Peyer's patch (tissue), 4 donors: ENCODE measurements around the gene FN1. TPM values are rescaled to one million over a fixed set of nuclear protein-coding genes. Genes with fewer than 3 reads are reported as not detected.

Experiments used
- DNase-seq, 3 donors: peaks; one replicate each; pipeline ENCODE4 v3.0.0-alpha.2; 2017 to 2019
- H3K27ac ChIP-seq, 4 donors: fragments of 200-600 bp; sonication (generic); one replicate each; pipeline ENCODE4 v1.5.1; 2016 to 2019
- H3K27me3 ChIP-seq, 2 donors: fragments of 200-600 bp; sonication (generic); one replicate each; pipeline ENCODE4 v1.5.1; 2019
- H3K36me3 ChIP-seq, 3 donors: fragments of 200-600 bp; sonication (generic); one replicate each; pipeline ENCODE4 v1.5.1; 2016 to 2019
- H3K4me1 ChIP-seq, 4 donors: fragments of 200-600 bp; sonication (generic); one replicate each; pipeline ENCODE4 v1.5.1; 2016 to 2019
- H3K4me3 ChIP-seq, 4 donors: fragments of 200-600 bp; sonication (generic); 1 replicate in 3 of 4; 2 replicates in 1 of 4; pipeline ENCODE4 v1.5.1; 2016 to 2019; ENCODE audit warnings: mild to moderate bottlenecking in 1 of 4
- H3K9me3 ChIP-seq, 4 donors: fragments of 200-600 bp; sonication (generic); one replicate each; pipeline ENCODE4 v1.5.1; 2016 to 2019; ENCODE audit warnings: mild to moderate bottlenecking in 1 of 4
- POLR2A ChIP-seq, 2 donors: fragments of 450-650 bp; IDR thresholded peaks; one replicate each; pipeline ENCODE4 v1.5.1; 2017; ENCODE audit warnings: antibody characterized with exemption in 2 of 2, mild to moderate bottlenecking in 2 of 2, moderate library complexity in 2 of 2
- total RNA-seq, 4 donors: library from RNA; depleted of rRNA; stranded (reverse); fragments of >200 nt; gene quantifications; one replicate each; pipeline ENCODE4 v1.1.0, GENCODE V29; 2016
- TF ChIP-seq, protein P1 (sequence below), 6 experiments: fragments of 450-650 bp in 4 of 6; fragments of 200-600 bp in 2 of 6; sonication (generic) in 1 of 6; IDR thresholded peaks; one replicate each; pipeline ENCODE4 v1.5.1; 2017 to 2019; ENCODE audit warnings: antibody characterized with exemption in 6 of 6, mild to moderate bottlenecking in 3 of 6, moderate library complexity in 1 of 6

Gene FN1
- total RNA-seq, 4 donors from 2014 or later, result 28.0 to 152 (median 72.8) TPM

DNA sequence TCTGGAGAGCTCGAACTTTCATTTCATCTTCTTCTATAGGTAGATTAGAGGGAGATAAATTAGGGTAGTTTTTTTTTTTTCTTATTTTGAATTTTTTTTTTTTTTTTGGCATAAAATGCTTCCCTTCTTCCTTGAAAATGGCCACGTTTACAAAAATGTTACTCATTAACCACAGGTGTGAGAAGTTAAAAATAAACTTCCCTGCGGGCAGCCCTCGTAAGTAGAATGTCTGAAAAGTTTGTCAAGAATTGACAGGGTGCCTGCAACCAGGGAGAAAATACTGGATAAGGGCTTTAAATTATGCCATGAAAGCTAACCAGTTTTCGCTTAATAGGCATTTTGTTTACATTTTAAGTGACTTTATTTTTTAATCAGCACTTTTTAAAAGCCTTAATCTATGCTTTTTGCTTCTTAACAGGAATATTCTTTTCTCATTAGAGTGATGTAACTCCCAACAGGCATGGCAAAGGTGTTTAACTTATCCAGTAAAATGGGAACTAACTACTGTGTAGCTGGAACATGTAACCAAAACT, 4.2 kb upstream of the FN1 start:
- Histone ChIP-seq H3K36me3 (no peaks in the 10 kb centered on the region), H3K27me3 (peaks cover 0 to 8% of the 10 kb centered on the region in 2 donors), H3K4me3 (no peak overlapping the region), H3K4me1 (peaks cover 0 to 8% (median 3%) of the 10 kb centered on the region in 4 donors), H3K9me3 (no peaks in the 10 kb centered on the region), H3K27ac (no peak overlapping the region)
- DNase-seq, result no peak
- TF ChIP-seq, protein P1, sequence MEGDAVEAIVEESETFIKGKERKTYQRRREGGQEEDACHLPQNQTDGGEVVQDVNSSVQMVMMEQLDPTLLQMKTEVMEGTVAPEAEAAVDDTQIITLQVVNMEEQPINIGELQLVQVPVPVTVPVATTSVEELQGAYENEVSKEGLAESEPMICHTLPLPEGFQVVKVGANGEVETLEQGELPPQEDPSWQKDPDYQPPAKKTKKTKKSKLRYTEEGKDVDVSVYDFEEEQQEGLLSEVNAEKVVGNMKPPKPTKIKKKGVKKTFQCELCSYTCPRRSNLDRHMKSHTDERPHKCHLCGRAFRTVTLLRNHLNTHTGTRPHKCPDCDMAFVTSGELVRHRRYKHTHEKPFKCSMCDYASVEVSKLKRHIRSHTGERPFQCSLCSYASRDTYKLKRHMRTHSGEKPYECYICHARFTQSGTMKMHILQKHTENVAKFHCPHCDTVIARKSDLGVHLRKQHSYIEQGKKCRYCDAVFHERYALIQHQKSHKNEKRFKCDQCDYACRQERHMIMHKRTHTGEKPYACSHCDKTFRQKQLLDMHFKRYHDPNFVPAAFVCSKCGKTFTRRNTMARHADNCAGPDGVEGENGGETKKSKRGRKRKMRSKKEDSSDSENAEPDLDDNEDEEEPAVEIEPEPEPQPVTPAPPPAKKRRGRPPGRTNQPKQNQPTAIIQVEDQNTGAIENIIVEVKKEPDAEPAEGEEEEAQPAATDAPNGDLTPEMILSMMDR (IDR thresholded peaks at IDR 0.05), result no peak
- no peak for TF ChIP-seq POLR2A (IDR thresholded peaks at IDR 0.05)

DNA sequence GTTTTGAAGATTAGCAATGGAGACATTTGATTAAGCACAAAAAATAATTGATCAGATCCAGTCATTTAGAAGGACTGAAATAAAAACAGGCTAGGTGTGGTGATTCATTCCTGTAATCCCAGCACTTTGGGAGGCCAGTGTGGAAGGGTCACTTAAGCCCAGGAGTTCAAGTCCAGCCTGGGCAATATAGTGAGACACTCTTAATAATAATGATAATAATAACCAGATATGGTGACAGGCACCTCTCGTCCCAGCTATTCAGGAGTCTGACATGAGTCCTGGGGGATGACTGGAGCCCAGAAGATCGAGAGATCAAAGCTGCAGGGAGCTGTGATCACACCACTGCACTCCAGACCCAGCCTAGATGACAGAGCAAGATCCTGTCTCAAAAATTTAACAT, 3.5 kb upstream of the FN1 start:
- Histone ChIP-seq H3K27ac (no peak overlapping the region), H3K27me3 (peaks cover 0 to 11% of the 10 kb centered on the region in 2 donors), H3K36me3 (no peaks in the 10 kb centered on the region), H3K4me1 (peaks cover 0 to 8% (median 3%) of the 10 kb centered on the region in 4 donors), H3K4me3 (no peak overlapping the region), H3K9me3 (no peaks in the 10 kb centered on the region)
- TF ChIP-seq POLR2A (IDR thresholded peaks at IDR 0.05), result no peak
- TF ChIP-seq, protein P1 (IDR thresholded peaks at IDR 0.05), result no peak
- DNase-seq, result no peak

DNA sequence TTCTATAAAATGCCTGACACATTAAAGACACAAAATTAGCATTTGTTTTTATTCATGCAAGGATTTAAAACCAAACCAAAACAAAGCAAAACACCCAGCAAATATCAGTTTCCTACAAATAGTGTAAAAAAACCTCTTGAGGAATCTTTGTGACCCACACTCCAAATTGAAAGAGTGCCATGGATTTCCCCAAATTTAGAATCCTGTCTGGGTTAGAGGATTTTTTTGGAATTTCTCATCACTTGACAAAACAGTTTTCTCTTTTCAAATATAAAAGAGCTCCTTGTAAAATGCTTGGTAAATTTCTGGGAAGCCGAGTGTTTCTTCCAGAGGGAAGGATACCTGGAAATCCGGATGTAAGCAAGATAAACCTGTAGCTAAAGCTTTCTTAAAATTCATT, 1.7 kb upstream of the FN1 start:
- H3K27ac ChIP-seq, result peak overlapping the region in 1 of 4 donors; percentile 90
- H3K4me1 ChIP-seq, result peaks cover 0 to 8% (median 3%) of the 10 kb centered on the region in 4 donors
- DNase-seq, result no peak
- H3K9me3 ChIP-seq, result no peaks in the 10 kb centered on the region
- TF ChIP-seq, protein P1 (IDR thresholded peaks at IDR 0.05), result no peak
- no peak for TF ChIP-seq POLR2A (IDR thresholded peaks at IDR 0.05)
- H3K27me3 ChIP-seq, result peaks cover 0 to 11% of the 10 kb centered on the region in 2 donors
- H3K4me3 ChIP-seq, result no peak overlapping the region
- no peaks in the 10 kb centered on the region for H3K36me3 ChIP-seq

DNA sequence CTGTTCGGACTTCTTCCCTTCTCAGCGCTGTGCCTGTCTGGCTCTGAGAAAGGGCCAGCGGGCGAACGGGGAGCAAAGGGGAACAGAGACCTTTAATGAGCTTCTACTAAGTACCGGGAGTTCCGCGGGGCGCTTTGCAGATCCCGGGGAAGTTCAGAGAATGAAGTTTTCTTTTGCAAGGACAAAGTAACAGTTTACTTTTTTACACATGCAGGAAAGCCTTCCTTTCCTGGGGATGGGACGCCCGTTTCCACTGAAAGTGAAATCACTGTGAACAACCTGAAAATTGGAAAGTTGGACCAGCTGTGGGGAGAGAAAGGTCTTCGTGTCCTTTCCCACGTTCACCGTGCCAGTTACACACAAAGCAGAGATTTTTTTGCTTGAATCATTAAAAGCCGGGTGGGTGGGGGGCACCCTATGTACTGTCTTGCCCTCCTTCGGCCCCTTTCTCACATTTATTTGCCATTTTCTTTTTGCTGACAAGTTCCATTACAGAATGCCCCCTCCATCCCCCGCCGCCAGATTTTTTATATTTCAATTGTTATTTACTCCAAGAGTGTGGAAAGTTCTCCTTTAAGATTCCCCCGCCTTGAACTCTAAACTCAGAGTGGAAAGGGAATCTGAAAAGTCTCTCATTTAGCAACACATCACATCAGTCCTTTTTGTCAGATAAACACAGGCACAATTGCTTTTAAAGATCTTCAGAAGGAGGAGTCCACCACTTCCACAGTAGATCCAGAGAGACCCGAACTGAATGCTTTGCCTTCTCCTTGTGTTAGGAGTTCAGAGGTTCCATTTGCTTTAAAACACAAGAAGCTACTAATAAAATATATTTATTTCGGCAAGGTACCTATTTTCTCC, 1.1 kb upstream of the FN1 start:
- Histone ChIP-seq H3K9me3 (no peaks in the 10 kb centered on the region), H3K27ac (peak overlapping the region; percentile 52 to 90 (median 71)), H3K4me1 (peaks cover 0 to 8% (median 3%) of the 10 kb centered on the region in 4 donors), H3K36me3 (no peaks in the 10 kb centered on the region), H3K4me3 (peak overlapping the region; percentile 35 to 58 (median 48)), H3K27me3 (peaks cover 0 to 11% of the 10 kb centered on the region in 2 donors)
- DNase-seq, result peak in 1 of 3 donors; percentile 46
- TF ChIP-seq, protein P1 (IDR thresholded peaks at IDR 0.05), result no peak
- no peak for TF ChIP-seq POLR2A (IDR thresholded peaks at IDR 0.05)

DNA sequence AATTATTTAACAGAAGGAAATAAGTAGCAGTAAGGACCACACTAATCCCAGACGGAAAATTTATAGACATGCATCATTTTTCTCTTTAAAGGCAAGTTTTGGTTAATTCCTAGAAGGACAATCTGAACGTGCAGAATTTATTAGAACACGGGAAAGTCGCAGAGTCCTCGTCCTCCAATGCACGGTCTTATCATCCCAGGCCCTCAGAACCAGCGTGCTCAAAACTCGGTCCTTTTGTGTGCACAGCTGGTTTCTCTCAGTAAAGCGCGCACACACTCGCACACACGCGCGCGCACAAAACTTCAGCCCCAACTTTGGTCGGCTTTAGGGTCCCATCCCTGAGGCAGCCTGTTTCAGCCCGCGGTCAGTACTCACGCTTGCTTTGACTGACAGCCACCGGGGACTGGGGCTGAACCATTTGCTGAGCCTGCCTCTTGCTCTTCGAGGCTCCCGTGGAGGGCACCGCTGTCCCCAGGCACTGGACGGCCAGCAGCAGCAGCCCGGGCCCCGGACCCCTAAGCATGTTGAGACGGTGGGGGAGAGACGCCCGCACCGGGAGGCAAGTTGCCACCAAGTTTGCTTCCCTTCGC, 493 bp downstream of the FN1 start:
- no peaks in the 10 kb centered on the region for H3K9me3 ChIP-seq
- peak overlapping the region; percentile 35 to 58 (median 48) for H3K4me3 ChIP-seq
- DNase-seq, result peak in 1 of 3 donors; percentile 47
- TF ChIP-seq POLR2A (IDR thresholded peaks at IDR 0.05), result no peak
- TF ChIP-seq, protein P1 (IDR thresholded peaks at IDR 0.05), result no peak
- no peaks in the 10 kb centered on the region for H3K36me3 ChIP-seq
- peaks cover 0 to 8% (median 3%) of the 10 kb centered on the region in 4 donors for H3K4me1 ChIP-seq
- peak overlapping the region; percentile 42 to 90 (median 66) for H3K27ac ChIP-seq
- H3K27me3 ChIP-seq, result peaks cover 0 to 11% of the 10 kb centered on the region in 2 donors
